H1 (cell line): ENCODE results near the gene SPDYE4. TPM values are rescaled to one million over a fixed set of nuclear protein-coding genes. Genes with fewer than 3 reads are reported as not detected.

ENCODE experiments used
- CTCF ChIA-PET: fragments of 300-600 bp; sonication (Branson Sonifier 250); formaldehyde crosslinking; loops from one replicate; lab custom pipeline; 2021; ENCODE audit not compliant: partially characterized antibody; lab: Charles Lee
- POLR2A ChIA-PET: fragments of 300-600 bp; sonication (Branson Sonifier 250); formaldehyde crosslinking; loops from one replicate; lab custom pipeline; 2021; ENCODE audit warnings: inconsistent platforms; ENCODE audit not compliant: partially characterized antibody; lab: Charles Lee
- DNase-seq, 2 experiments: peaks; one replicate each; pipeline versions ENCODE4 v3.0.0 to v3.0.0-alpha.2; 2010 to 2022; ENCODE audit warnings: low spot score in 2 of 2, low read depth in 1 of 2, mixed read lengths in 1 of 2
- FAIRE-seq: peaks from 2 replicates; lab custom pipeline; 2011; peaks lifted over from hg19 to GRCh38; lab: Jason Lieb, UNC
- H2AFZ ChIP-seq: 2 replicates; pipeline ENCODE4 v1.8.1; 2012; ENCODE audit warnings: low read length, inconsistent platforms
- H2AK5ac ChIP-seq: 2 replicates; pipeline ENCODE4 v1.6.1; 2013; ENCODE audit warnings: low read depth, low read length
- H2BK120ac ChIP-seq: replicated peaks from 2 replicates; pipeline ENCODE3; 2013; ENCODE audit warnings: low read depth, low read length, inconsistent platforms
- H2BK12ac ChIP-seq: 2 replicates; pipeline ENCODE4 v1.6.1; 2013; ENCODE audit warnings: low read depth, low read length
- H2BK15ac ChIP-seq: 2 replicates; pipeline ENCODE4 v1.6.1; 2013; ENCODE audit warnings: low read length
- H2BK20ac ChIP-seq: 2 replicates; pipeline ENCODE4 v1.6.1; 2013; ENCODE audit warnings: low read length
- H2BK5ac ChIP-seq: 2 replicates; pipeline ENCODE4 v1.6.1; 2013; ENCODE audit warnings: low read depth, low read length
- H3K14ac ChIP-seq: 2 replicates; pipeline ENCODE4 v1.6.1; 2013; ENCODE audit warnings: inconsistent platforms; ENCODE audit not compliant: insufficient read length
- H3K18ac ChIP-seq: 2 replicates; pipeline ENCODE4 v1.6.1; 2013; ENCODE audit warnings: low read length; ENCODE audit errors: extremely low read depth
- H3K23ac ChIP-seq: 2 replicates; pipeline ENCODE4 v1.6.1; 2013; ENCODE audit warnings: inconsistent platforms; ENCODE audit not compliant: insufficient read length
- H3K23me2 ChIP-seq: 2 replicates; pipeline ENCODE4 v1.6.1; 2013; ENCODE audit warnings: low read depth, low read length
- H3K27ac ChIP-seq: 2 replicates; pipeline ENCODE4 v1.6.1; 2011; ENCODE audit warnings: low read depth, low read length, inconsistent platforms
- H3K27me3 ChIP-seq, 4 experiments: replicated peaks in 1 of 4; 1 replicate in 1 of 4; 2 replicates in 3 of 4; pipeline versions ENCODE4 v1.6.1 to v1.8.1; 2011 to 2013; ENCODE audit warnings: low read length in 3 of 4, mild to moderate bottlenecking in 3 of 4, inconsistent platforms in 2 of 4, mixed read lengths in 2 of 4, moderate library complexity in 1 of 4; ENCODE audit not compliant: control insufficient read depth in 3 of 4, insufficient read depth in 3 of 4; ENCODE audit errors: extremely low read depth in 1 of 4
- H3K36me3 ChIP-seq, 4 experiments: 2 replicates each; pipeline versions ENCODE4 v1.6.1 to v1.8.1; 2011 to 2013; ENCODE audit warnings: mild to moderate bottlenecking in 4 of 4, low read length in 3 of 4, moderate library complexity in 2 of 4, control low read depth in 1 of 4, inconsistent platforms in 1 of 4; ENCODE audit not compliant: insufficient read depth in 4 of 4, control insufficient read depth in 2 of 4
- H3K4ac ChIP-seq: replicated peaks from 2 replicates; pipeline ENCODE3; 2013; ENCODE audit warnings: low read length, low read depth, mixed read lengths, inconsistent platforms; ENCODE audit not compliant: insufficient read length
- H3K4me1 ChIP-seq, 4 experiments: replicated peaks in 1 of 4; 1 replicate in 1 of 4; 2 replicates in 3 of 4; pipeline versions ENCODE4 v1.6.1 to v1.8.1; 2011 to 2013; ENCODE audit warnings: low read length in 3 of 4, inconsistent platforms in 2 of 4, mixed read lengths in 1 of 4; ENCODE audit not compliant: insufficient read depth in 4 of 4, control insufficient read depth in 3 of 4
- H3K4me2 ChIP-seq, 2 experiments: 2 replicates each; pipeline versions ENCODE4 v1.6.1 to v1.8.1; 2011 to 2013; ENCODE audit warnings: low read depth in 2 of 2, low read length in 2 of 2, control low read depth in 1 of 2, inconsistent platforms in 1 of 2, mild to moderate bottlenecking in 1 of 2; ENCODE audit not compliant: insufficient read depth in 1 of 2
- H3K4me3 ChIP-seq, 4 experiments: fragments of 200-600, 300-600 bp in 1 of 4; sonication (generic), shearing (Covaris generic), sonication (Bioruptor Twin) in 1 of 4; 2 replicates each; pipeline versions ENCODE4 v1.5.1 to v1.8.1; 2011 to 2016; ENCODE audit warnings: low read length in 4 of 4, low read depth in 3 of 4, control low read depth in 2 of 4, inconsistent platforms in 2 of 4, mild to moderate bottlenecking in 2 of 4, mixed read lengths in 1 of 4, moderate library complexity in 1 of 4; ENCODE audit not compliant: insufficient read depth in 2 of 4; ENCODE audit errors: extremely low read depth in 1 of 4
- H3K56ac ChIP-seq: replicated peaks from 2 replicates; pipeline ENCODE3; 2013; ENCODE audit warnings: low read depth, mild to moderate bottlenecking, mixed read lengths, low read length, inconsistent platforms; ENCODE audit not compliant: insufficient read length
- H3K79me1 ChIP-seq: 2 replicates; pipeline ENCODE4 v1.6.1; 2013; ENCODE audit warnings: low read depth, low read length, control low read depth
- H3K79me2 ChIP-seq, 2 experiments: 2 replicates each; pipeline versions ENCODE4 v1.6.1 to v1.8.1; 2012 to 2013; ENCODE audit warnings: low read length in 2 of 2, mild to moderate bottlenecking in 2 of 2, inconsistent platforms in 1 of 2; ENCODE audit not compliant: insufficient read depth in 2 of 2, control insufficient read depth in 1 of 2
- H3K9ac ChIP-seq, 4 experiments: replicated peaks in 1 of 4; 1 replicate in 1 of 4; 2 replicates in 3 of 4; pipeline versions ENCODE4 v1.6.1 to v1.8.1; 2011 to 2013; ENCODE audit warnings: low read depth in 3 of 4, low read length in 3 of 4, control low read depth in 2 of 4, mild to moderate bottlenecking in 2 of 4, moderate library complexity in 2 of 4, inconsistent platforms in 1 of 4; ENCODE audit errors: extremely low read depth in 1 of 4
- H3K9me3 ChIP-seq, 2 experiments: 2 replicates each; pipeline versions ENCODE4 v1.6.1 to v1.8.1; 2012 to 2013; ENCODE audit warnings: mild to moderate bottlenecking in 2 of 2, moderate library complexity in 2 of 2, control low read depth in 1 of 2, inconsistent platforms in 1 of 2, low read depth in 1 of 2, low read length in 1 of 2, mixed read lengths in 1 of 2; ENCODE audit not compliant: insufficient read depth in 2 of 2
- H4K20me1 ChIP-seq, 2 experiments: replicated peaks in 1 of 2; 2 replicates each; pipeline versions ENCODE3 to v1.8.1; 2011 to 2013; ENCODE audit warnings: inconsistent platforms in 2 of 2, low read length in 2 of 2, mild to moderate bottlenecking in 1 of 2; ENCODE audit not compliant: insufficient read depth in 2 of 2, control insufficient read depth in 1 of 2
- H4K5ac ChIP-seq: 2 replicates; pipeline ENCODE4 v1.6.1; 2013; ENCODE audit warnings: low read length, low read depth, mixed read lengths, inconsistent platforms; ENCODE audit not compliant: insufficient read length
- H4K8ac ChIP-seq: 2 replicates; pipeline ENCODE4 v1.8.0; 2013; ENCODE audit warnings: mild to moderate bottlenecking, moderate library complexity, low read length, inconsistent platforms; ENCODE audit not compliant: insufficient read depth; ENCODE audit errors: extremely low read depth
- H4K91ac ChIP-seq: replicated peaks from 2 replicates; pipeline ENCODE3; 2013; ENCODE audit warnings: low read length, mixed read lengths, inconsistent platforms; ENCODE audit not compliant: insufficient read length
- KDM1A ChIP-seq: fragments of 200-600, 300-600 bp; sonication (generic); IDR thresholded peaks from 2 replicates; pipeline ENCODE4 v1.7.1; 2016; ENCODE audit warnings: mild to moderate bottlenecking, low read length, borderline replicate concordance
- RBBP5 ChIP-seq: IDR thresholded peaks from 2 replicates; pipeline ENCODE4 v1.7.1; 2012; ENCODE audit warnings: low read depth, mild to moderate bottlenecking, inconsistent platforms, low read length, moderate library complexity, borderline replicate concordance
- WGBS, 2 experiments: shearing (Covaris generic) in 1 of 2; methylation state at CpG; one replicate each; pipeline versions ENCODE4 v1.1.6 to v1.1.7; 2013 to 2015; ENCODE audit warnings: low lambda C conversion rate in 2 of 2, mixed read lengths in 2 of 2, inconsistent platforms in 1 of 2, low coverage in 1 of 2, missing lambda C conversion rate in 1 of 2; ENCODE audit not compliant: insufficient replicate concordance in 2 of 2, insufficient coverage in 1 of 2, insufficient read length in 1 of 2; ENCODE audit errors: extremely low coverage in 1 of 2, missing lambda C conversion rate in 1 of 2; 5-methylcytosine and 5-hydroxymethylcytosine counted together
- polyA plus RNA-seq, 7 experiments: library from polyadenylated mRNA; depleted of rRNA in 3 of 7; stranded (reverse) in 5 of 7; unstranded in 2 of 7; fragments of >200 nt in 5 of 7; fragments of 200-250 nt in 2 of 7; gene quantifications; 1 replicate in 5 of 7; 2 replicates in 1 of 7; 4 replicates in 1 of 7; pipeline versions ENCODE4 v1.2.1 to v1.2.3, GENCODE V29; 2011 to 2013; ENCODE audit warnings: missing spikeins in 2 of 7, mixed read lengths in 2 of 7
- total RNA-seq: library from RNA; stranded (reverse); fragmentation: NEBNext Ultra II Directional; extraction: Animal tissue kit (Norgen Biotek cat#: 25700); gene quantifications from 2 replicates; pipeline ENCODE4 v1.2.1, GENCODE V29; 2021

SPDYE4 gene
- total and polyA plus RNA-seq, 2 of the 8 experiments (the other 6 are each of a cell fraction or from before 2014, with no cell fraction given) = not detected

DNA sequence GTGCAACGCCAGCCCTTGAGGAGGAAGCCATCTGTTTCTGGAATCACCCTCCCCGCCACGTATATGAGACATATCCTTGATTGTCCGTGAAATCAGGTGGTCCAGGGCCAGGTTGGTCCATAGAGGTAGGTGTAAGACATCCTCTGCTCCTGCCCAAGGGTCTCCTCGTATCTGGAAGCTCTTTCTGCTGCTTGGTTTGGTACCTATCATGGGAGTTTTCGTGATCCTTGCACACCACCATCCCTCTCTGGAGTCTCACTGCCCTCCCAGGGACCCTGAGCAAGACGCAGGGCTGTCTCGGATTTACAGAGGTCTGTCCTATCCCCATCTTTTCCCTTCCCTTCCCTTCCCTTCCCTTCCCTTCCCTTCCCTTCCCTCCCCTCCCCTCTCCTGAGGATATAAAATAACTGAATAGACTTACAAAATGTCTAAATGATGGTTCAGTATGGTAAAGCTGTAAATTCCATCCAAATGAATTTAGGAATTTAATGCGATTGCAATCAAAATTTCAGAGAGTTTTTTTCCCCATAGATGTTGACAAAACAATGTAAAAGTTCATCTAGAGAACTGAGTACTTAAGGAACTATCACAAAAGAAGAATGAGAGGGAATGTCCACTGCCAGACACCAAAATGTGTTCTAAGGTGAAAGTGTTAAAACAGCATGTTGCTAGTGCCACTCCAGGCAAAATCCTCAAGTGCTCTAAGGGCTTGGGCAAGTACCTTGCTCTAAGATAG is 11.7 kb downstream of the SPDYE4 start:
- ChIA-PET POLR2A (interaction anchor here (0.7 to 1.8 kb wide), 5 partner anchors 49 to 172 kb away, joined by 3 to 6 read pairs (median 3); no protein-coding TSS in a partner anchor), CTCF (interaction anchor here (0.6 to 2.5 kb wide), 35 partner anchors 8 to 336 kb away, joined by 3 to 15 read pairs (median 4); partner anchors contain the start of gene MFSD6L)
- FAIRE-seq (peak; percentile 55), DNase-seq (no peak)
- TF ChIP-seq KDM1A = no peak
- 0 out of 2 replicates have a peak, but pooled peaks have one; percentile 16 for TF ChIP-seq RBBP5
- H3K79me2 ChIP-seq = no peaks in the 10 kb centered on the region
- H3K27ac ChIP-seq = no peak overlapping the region
- peaks cover 0 to 5% (median 0%) of the 10 kb centered on the region in 4 experiments; a peak in 3 of 7 replicates for H3K27me3 ChIP-seq
- H3K23me2 ChIP-seq = peaks cover 6% of the 10 kb centered on the region
- no peak overlapping the region for H2BK120ac ChIP-seq
- no peak overlapping the region for H3K4ac ChIP-seq
- H3K23ac ChIP-seq = no peak overlapping the region
- peak overlapping the region; percentile 100 for H2AFZ ChIP-seq
- H3K9ac ChIP-seq = peak overlapping the region in 1 of 4 experiments; percentile 1; a peak in 1 of 7 replicates
- H4K5ac ChIP-seq = no peak overlapping the region
- no peaks in the 10 kb centered on the region for H3K9me3 ChIP-seq
- H3K36me3 ChIP-seq = no peaks in the 10 kb centered on the region
- no peak overlapping the region for H4K8ac ChIP-seq
- WGBS, 2 experiments = 24% methylated on average over 7 of the region's 9 CpGs; no CpG with 5 or more reads in 1 of the 2 experiments
- H4K20me1 ChIP-seq = no peaks in the 10 kb centered on the region
- no peak overlapping the region for H2BK20ac ChIP-seq
- peak overlapping the region; percentile 78 to 98 for H3K4me2 ChIP-seq
- H2BK5ac ChIP-seq = peak overlapping the region; percentile 0; the same call in 1 of the 2 replicates
- H2BK12ac ChIP-seq = no peak overlapping the region
- peak overlapping the region; percentile 61 to 80 (median 62) for H3K4me3 ChIP-seq
- H2BK15ac ChIP-seq = no peak overlapping the region
- no peak overlapping the region for H2AK5ac ChIP-seq
- H3K18ac ChIP-seq = no peak overlapping the region
- H4K91ac ChIP-seq = no peak overlapping the region
- H3K14ac ChIP-seq = no peak overlapping the region
- no peak overlapping the region for H3K56ac ChIP-seq
- H3K79me1 ChIP-seq = no peaks in the 10 kb centered on the region
- peaks cover 0 to 5% (median 0%) of the 10 kb centered on the region in 4 experiments; a peak in 2 of 7 replicates for H3K4me1 ChIP-seq
